Small intestine (tissue), 7 donors: ENCODE results near the gene OPTN. TPM values are rescaled to one million over a fixed set of nuclear protein-coding genes. Genes with fewer than 3 reads are reported as not detected.
"Not testable (repeated sequence)": the region's sequence is repeated elsewhere in the genome, so short reads cannot be mapped to it uniquely, and the experiment has no call there.

Experiments
- DNase-seq, 2 donors: peaks; one replicate each; pipeline versions ENCODE4 v3.0.0 to v3.0.0-alpha.2; 2013
- FAIRE-seq: peaks from 2 replicates; lab custom pipeline; 2012; peaks lifted over from hg19 to GRCh38; lab: Jason Lieb, UNC
- H3K27ac ChIP-seq, 3 donors: one replicate each; pipeline ENCODE4 v1.5.1; 2013; ENCODE audit warnings: low read length in 2 of 3, mild to moderate bottlenecking in 2 of 3, control low read depth in 1 of 3, inconsistent platforms in 1 of 3, low read depth in 1 of 3, moderate library complexity in 1 of 3
- H3K27me3 ChIP-seq, 3 donors: one replicate each; pipeline ENCODE4 v1.6.1; 2013; ENCODE audit warnings: low read length in 3 of 3, inconsistent platforms in 1 of 3; ENCODE audit not compliant: control insufficient read depth in 3 of 3, insufficient read depth in 3 of 3
- H3K36me3 ChIP-seq, 3 donors: one replicate each; pipeline ENCODE4 v1.6.1; 2013; ENCODE audit warnings: low read length in 3 of 3, inconsistent platforms in 1 of 3, low read depth in 1 of 3, mild to moderate bottlenecking in 1 of 3, moderate library complexity in 1 of 3; ENCODE audit not compliant: control insufficient read depth in 3 of 3, insufficient read depth in 2 of 3
- H3K4me1 ChIP-seq, 3 donors: one replicate each; pipeline ENCODE4 v1.6.1; 2013; ENCODE audit warnings: low read length in 2 of 3, inconsistent platforms in 1 of 3, low read depth in 1 of 3, mild to moderate bottlenecking in 1 of 3, moderate library complexity in 1 of 3; ENCODE audit not compliant: control insufficient read depth in 3 of 3, insufficient read depth in 2 of 3
- H3K4me3 ChIP-seq, 3 donors: one replicate each; pipeline ENCODE4 v1.5.1; 2013; ENCODE audit warnings: low read length in 3 of 3, control low read depth in 1 of 3, inconsistent platforms in 1 of 3, low read depth in 1 of 3, mild to moderate bottlenecking in 1 of 3, moderate library complexity in 1 of 3
- H3K9me3 ChIP-seq, 2 donors: one replicate each; pipeline ENCODE4 v1.6.1; 2013; ENCODE audit warnings: low read depth in 1 of 2, low read length in 1 of 2; ENCODE audit not compliant: control insufficient read depth in 2 of 2, insufficient read depth in 1 of 2
- WGBS, 3 donors: extraction: QIAGEN DNeasy Blood & Tissue Kit; methylation state at CpG; one replicate each; pipeline ENCODE4 v1.1.7; 2013; 5-methylcytosine and 5-hydroxymethylcytosine counted together
- polyA plus RNA-seq, 4 donors: library from polyadenylated mRNA; stranded (reverse) in 3 of 4; unstranded in 1 of 4; fragments of 200-250 nt in 3 of 4; fragments of 120-200 nt in 1 of 4; gene quantifications; one replicate each; pipeline versions ENCODE4 v1.2.1 to v1.2.3, GENCODE V29; 2013
- donor health status: healthy with polysubstance abuse.
- donor health status: control.
- donor health status: control.
- donor health status: Bipolar disorder and iron deficiency.
- donor health status: healthy.

Gene OPTN
- polyA plus RNA-seq, 4 donors: 41.7 to 106 (median 89.4) TPM

GRCh38 chr10:13080643-13081042 is 19.3 kb upstream of the OPTN start:
- 74 to 79% (median 77%) methylated on average over 7 of the region's 7 CpGs for WGBS, 3 donors
- no peak for DNase-seq
- Histone ChIP-seq H3K27ac (no peak overlapping the region), H3K27me3 (no peaks in the 10 kb centered on the region), H3K36me3 (no peaks in the 10 kb centered on the region), H3K4me3 (no peak overlapping the region), H3K4me1 (no peaks in the 10 kb centered on the region), H3K9me3 (peaks cover 0 to 40% of the 10 kb centered on the region in 2 donors)
- FAIRE-seq: no peak

DNA sequence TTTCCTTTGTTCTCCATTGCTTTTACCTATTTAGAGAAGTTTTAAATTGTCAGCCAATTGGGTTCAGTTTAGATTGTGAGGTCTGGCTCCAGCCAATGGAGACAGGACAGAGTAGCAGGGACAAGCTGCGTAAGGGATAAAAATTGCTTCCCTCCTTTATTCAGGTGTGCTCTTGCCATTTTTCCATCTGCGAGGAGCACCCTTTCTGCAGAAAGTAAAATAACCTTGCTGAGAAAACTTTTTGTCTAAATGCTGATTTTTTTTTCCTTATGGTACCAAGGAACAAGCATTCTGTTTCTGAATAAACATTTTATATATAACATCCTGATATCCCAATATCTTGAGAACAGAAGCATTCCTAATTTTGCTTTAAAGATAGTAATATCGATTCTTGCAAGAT is 16.3 kb upstream of the OPTN start:
- H3K9me3 ChIP-seq: peaks cover 0 to 40% of the 10 kb centered on the region in 2 donors
- not testable (repeated sequence) for FAIRE-seq
- 94 to 96% (median 96%) methylated on average over 3 of the region's 3 CpGs for WGBS, 3 donors

DNA sequence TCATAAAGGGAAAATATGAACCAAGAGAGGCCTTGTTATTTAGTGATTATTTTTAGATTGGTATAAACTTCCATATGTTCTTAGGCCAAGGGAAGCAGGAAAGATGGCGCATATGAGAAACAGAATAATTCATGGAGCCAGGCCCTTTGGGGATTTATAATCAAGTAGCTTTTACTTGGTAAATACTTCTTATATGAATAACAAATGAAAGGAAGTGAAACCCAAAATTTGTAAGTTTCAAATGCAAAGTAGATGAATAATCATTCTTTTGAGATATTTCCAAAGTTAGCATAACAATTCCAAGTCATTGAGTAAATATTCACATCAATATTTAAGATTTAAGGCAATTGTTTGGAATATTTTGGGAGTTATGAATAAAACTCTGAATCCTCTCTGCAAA is 13.9 kb upstream of the OPTN start:
- WGBS, 3 donors: 89 to 98% (median 94%) methylated on average over 1 of the region's 1 CpG
- Histone ChIP-seq H3K9me3 (peaks cover 0 to 24% of the 10 kb centered on the region in 2 donors), H3K4me1 (no peaks in the 10 kb centered on the region), H3K27me3 (no peaks in the 10 kb centered on the region), H3K36me3 (no peaks in the 10 kb centered on the region), H3K4me3 (no peak overlapping the region), H3K27ac (no peak overlapping the region)
- no peak for FAIRE-seq
- no peak for DNase-seq

More for the DNA sequence above, 16.3 kb upstream of the OPTN start:
- H3K4me3 ChIP-seq, DNase-seq, H3K27ac ChIP-seq, H3K36me3 ChIP-seq, H3K27me3 ChIP-seq, H3K4me1 ChIP-seq: not testable (repeated sequence)

DNA sequence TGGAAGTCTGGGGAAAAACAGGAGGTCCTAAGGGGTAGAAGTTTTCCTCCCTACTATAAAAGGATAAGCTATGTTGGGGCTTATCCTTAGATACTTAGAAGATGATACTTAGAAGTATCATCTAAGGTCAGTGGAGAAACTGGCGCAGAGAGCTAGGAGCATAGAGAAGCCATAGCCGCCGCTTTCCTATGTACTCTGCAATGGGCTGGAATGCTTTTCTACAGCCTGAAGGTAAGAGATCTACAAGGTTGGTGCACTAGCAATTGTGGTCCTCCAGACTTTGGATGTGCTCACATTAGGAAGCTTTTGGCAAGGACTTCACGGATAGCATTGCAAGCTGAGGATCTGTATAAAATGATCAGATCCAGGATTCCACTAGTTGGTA is 12.4 kb upstream of the OPTN start:
- FAIRE-seq (no peak), DNase-seq (no peak)
- no peaks in the 10 kb centered on the region for H3K4me1 ChIP-seq
- H3K4me3 ChIP-seq: no peak overlapping the region
- H3K27me3 ChIP-seq: no peaks in the 10 kb centered on the region
- 95 to 99% (median 98%) methylated on average over 4 of the region's 4 CpGs for WGBS, 3 donors
- no peaks in the 10 kb centered on the region for H3K36me3 ChIP-seq
- H3K27ac ChIP-seq: no peak overlapping the region
- H3K9me3 ChIP-seq: peaks cover 0 to 19% of the 10 kb centered on the region in 2 donors

GRCh38 chr10:13087986-13088618 is 11.9 kb upstream of the OPTN start:
- no peaks in the 10 kb centered on the region for H3K4me1 ChIP-seq
- H3K9me3 ChIP-seq: peaks cover 0 to 16% of the 10 kb centered on the region in 2 donors
- no peak for FAIRE-seq

GRCh38 chr10:13089345-13089744 is 10.6 kb upstream of the OPTN start:
- no peak for FAIRE-seq
- Histone ChIP-seq H3K27me3 (no peaks in the 10 kb centered on the region), H3K4me3 (no peak overlapping the region), H3K27ac (no peak overlapping the region), H3K4me1 (no peaks in the 10 kb centered on the region), H3K9me3 (peaks cover 0 to 8% of the 10 kb centered on the region in 2 donors), H3K36me3 (no peaks in the 10 kb centered on the region)
- DNase-seq: peak in 1 of 2 donors; percentile 38
- 24 to 57% (median 36%) methylated on average over 4 of the region's 4 CpGs for WGBS, 3 donors

More at GRCh38 chr10:13087986-13088618, 11.9 kb upstream of the OPTN start:
- DNase-seq: peak in 1 of 2 donors; percentile 17
- Histone ChIP-seq H3K4me3 (no peak overlapping the region), H3K27ac (peak overlapping the region in 1 of 3 donors; percentile 18), H3K27me3 (no peaks in the 10 kb centered on the region), H3K36me3 (no peaks in the 10 kb centered on the region)
- WGBS, 3 donors: 42 to 46% (median 44%) methylated on average over 7 of the region's 7 CpGs

DNA sequence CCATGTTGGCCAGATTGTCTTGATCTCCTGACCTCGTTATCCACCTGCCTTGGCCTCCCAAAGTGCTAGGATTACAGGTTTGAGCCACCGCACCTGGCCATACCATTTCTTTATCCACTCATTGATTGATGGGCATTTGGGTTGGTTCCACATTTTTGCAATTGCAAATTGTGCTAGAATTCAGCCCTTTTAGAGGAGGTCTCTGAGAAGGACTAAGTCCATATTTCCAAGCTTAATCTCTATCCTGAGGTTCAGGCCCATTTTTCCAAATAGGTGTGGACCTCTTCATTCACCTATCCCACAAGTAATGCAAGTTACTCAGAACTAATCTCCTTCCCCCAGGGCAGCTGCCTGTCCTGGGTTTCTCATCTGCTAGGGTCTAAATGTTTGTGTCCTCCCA is 9.7 kb upstream of the OPTN start:
- H3K9me3 ChIP-seq: no peaks in the 10 kb centered on the region
- H3K4me3 ChIP-seq: no peak overlapping the region
- no peaks in the 10 kb centered on the region for H3K4me1 ChIP-seq
- no peaks in the 10 kb centered on the region for H3K36me3 ChIP-seq
- FAIRE-seq (no peak), DNase-seq (no peak)
- H3K27me3 ChIP-seq: no peaks in the 10 kb centered on the region
- H3K27ac ChIP-seq: no peak overlapping the region
- 89 to 91% (median 91%) methylated on average over 2 of the region's 2 CpGs for WGBS, 3 donors

GRCh38 chr10:13091801-13092200 is 8.2 kb upstream of the OPTN start:
- DNase-seq (no peak), FAIRE-seq (no peak)
- H3K27ac ChIP-seq: no peak overlapping the region
- no peaks in the 10 kb centered on the region for H3K36me3 ChIP-seq
- H3K4me1 ChIP-seq: no peaks in the 10 kb centered on the region
- H3K9me3 ChIP-seq: no peaks in the 10 kb centered on the region
- 67 to 78% (median 68%) methylated on average over 3 of the region's 3 CpGs for WGBS, 3 donors
- peaks cover 0 to 5% (median 0%) of the 10 kb centered on the region in 3 donors for H3K27me3 ChIP-seq
- H3K4me3 ChIP-seq: no peak overlapping the region
